H54 (cell line): Measurements from ENCODE around the gene ZDHHC1.

ENCODE experiments used
- DNase-seq: peaks from one replicate; pipeline ENCODE4 v3.0.0; 2011; ENCODE audit warnings: low spot score, mixed read lengths; ENCODE audit not compliant: insufficient read length
- FAIRE-seq: peaks from 3 replicates; lab custom pipeline; 2011; peaks lifted over from hg19 to GRCh38; lab: Jason Lieb, UNC
- POLR2A ChIP-seq: IDR thresholded peaks from 2 replicates; pipeline ENCODE4 v1.6.1; 2011; ENCODE audit warnings: low read depth, mild to moderate bottlenecking, low read length

ZDHHC1 gene

DNA sequence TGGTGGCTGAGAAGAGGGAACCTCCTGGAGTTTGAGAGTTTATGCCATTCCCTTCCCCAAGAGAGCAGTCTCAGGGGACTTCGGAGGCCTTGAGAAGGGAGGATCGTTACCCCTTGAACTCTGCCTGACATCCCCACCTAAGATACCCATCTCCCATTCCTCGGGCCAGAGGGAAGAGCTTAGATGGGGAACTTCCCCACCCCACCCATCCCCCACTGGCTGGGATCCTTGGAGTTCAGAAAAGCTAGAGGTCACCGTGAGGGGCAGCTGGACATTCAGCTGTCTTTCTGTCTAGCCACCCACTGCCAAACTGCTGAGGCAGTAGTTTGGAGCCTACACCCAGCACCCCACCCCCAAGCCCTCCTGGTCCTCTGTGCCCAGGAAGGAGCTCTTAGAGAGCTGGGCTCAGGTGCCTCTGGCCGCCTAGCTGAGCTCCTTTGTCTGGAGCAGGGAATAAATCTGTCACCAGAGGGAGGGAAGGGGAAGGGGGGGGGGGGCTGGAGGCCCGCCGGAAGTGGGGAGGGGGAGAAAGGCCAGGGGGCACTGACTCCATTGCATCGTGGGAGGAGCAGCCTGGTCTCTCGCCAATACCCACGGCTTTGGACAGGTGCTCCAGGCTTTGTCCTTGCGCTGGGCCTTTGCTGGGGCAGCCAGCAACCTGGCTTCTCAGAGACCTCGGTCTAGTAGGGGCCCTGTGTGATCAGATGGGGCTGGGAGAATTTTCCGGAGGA lies 15.7 kb upstream of the ZDHHC1 start:
- no peak for FAIRE-seq
- TF ChIP-seq POLR2A, result no peak
- no peak for DNase-seq

DNA sequence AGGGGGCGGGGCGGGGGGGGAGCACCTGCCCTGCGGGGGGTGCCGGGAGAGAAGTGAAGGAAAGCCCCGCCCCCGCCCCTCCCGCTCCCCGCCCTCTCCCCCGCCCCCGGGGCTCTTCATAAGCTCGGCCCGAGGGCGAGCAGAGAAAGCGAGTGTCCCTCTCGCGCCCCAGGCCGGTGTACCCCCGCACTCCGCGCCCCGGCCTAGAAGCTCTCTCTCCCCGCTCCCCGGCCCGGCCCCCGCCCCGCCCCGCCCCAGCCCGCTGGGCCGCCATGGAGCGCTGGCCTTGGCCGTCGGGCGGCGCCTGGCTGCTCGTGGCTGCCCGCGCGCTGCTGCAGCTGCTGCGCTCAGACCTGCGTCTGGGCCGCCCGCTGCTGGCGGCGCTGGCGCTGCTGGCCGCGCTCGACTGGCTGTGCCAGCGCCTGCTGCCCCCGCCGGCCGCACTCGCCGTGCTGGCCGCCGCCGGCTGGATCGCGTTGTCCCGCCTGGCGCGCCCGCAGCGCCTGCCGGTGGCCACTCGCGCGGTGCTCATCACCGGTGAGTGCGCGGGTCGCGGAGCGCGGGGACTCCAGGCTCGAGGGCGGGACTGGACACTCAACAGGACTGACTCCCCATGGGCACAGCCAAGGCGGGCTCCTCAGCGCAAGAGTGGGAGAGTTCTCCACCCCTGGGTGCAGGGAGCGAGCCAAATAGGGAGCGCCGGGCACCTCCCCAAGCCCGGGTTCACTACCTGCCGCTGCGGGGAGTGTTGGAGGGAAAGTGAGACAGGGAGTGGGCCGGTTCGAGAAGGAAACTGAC lies 14.9 kb upstream of the ZDHHC1 start, which contains the start of gene HSD11B2:
Gene HSD11B2, plus strand, starts transcription at position 145 of the 798 bp plus-strand sequence. Its CDS starts 128 bp downstream, at position 273.
- no peak for TF ChIP-seq POLR2A
- no peak for FAIRE-seq

DNA sequence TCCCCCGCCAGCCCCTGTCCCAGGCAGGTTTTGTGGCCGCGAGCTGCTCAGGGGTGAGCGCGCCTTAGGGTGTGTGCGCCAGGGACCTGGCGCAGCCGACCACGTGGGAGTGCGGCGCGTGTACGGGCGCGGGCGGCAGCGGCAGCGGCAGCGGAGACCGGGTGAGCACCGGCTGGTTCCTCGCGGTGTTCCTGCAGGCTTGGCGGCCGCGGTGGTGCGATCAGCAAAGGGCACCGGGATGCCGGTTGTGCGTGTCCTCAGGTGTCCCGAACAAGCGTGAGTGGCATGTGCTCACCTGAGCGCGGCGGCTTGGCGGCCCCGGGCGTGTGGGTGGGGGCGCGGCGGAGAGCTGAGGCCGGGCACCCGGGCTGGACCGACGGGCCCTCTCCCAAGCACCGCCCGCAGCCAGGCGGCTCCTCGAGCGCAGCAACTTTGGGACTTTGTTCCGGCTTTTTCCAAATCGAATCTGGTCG lies 14.3 kb upstream of the ZDHHC1 start:
- TF ChIP-seq POLR2A, result no peak
- FAIRE-seq (no peak), DNase-seq (no peak)

More for the DNA sequence above, 14.9 kb upstream of the ZDHHC1 start, which contains the start of gene HSD11B2:
- DNase-seq, result peak; percentile 52

GRCh38 chr16:67429799-67430503 lies 13.7 kb upstream of the ZDHHC1 start:
- DNase-seq, result no peak
- FAIRE-seq, result no peak
- TF ChIP-seq POLR2A, result no peak

- FAIRE-seq, result no peak
- no peak for DNase-seq
- TF ChIP-seq POLR2A, result no peak
Observed at GRCh38 chr16:67429053-67429798, 12.9 kb upstream of the ZDHHC1 start.

GRCh38 chr16:67428146-67428731 lies 12.0 kb upstream of the ZDHHC1 start:
- no peak for FAIRE-seq
- TF ChIP-seq POLR2A, result no peak
- peak; percentile 72 for DNase-seq

DNA sequence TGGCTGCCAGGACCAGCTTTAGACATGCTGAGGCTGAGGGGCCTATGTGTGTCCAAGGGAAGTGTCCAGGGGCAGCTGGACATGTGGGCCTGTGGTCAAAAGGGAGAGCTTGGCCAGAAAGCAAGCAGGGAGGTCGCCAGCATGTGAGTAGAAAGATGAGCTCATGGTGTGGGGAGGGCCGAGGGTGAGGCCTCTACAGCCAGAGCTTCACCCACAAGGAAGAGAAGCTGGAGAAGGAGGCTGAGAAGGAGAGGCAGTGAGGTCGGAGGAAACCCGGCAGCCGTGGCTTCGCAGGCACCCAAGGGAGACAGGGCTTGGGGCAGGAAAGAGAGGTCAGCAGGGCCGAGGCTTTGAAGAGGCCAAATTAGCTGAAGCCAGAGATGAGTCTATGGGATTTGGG lies 10.7 kb upstream of the ZDHHC1 start:
- no peak for FAIRE-seq
- no peak for TF ChIP-seq POLR2A
- no peak for DNase-seq

DNA sequence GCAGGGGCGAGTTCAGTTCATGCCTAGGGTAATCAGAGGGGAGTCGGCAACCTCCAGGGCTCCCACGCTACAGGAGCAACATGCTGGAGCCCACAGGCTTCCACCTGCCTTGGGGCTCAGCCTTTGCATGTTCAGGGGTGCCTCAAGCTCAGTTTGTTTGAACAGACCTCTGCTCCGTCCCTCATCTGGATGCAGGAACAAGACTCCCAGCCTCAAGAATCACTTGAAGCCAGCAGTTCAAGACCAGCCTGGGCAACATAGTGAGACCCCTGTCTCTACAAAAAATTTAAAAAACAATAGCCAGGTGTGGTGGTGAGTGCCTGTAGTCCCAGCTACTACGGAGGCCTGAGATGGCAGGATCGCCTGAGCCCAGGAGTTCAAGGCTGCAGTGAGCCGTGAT lies 9.7 kb upstream of the ZDHHC1 start:
- DNase-seq (no peak), FAIRE-seq (no peak)
- no peak for TF ChIP-seq POLR2A

- TF ChIP-seq POLR2A, result no peak
- DNase-seq, result no peak
- no peak for FAIRE-seq
Observed at GRCh38 chr16:67425580-67425979, 9.3 kb upstream of the ZDHHC1 start.

GRCh38 chr16:67425061-67425460 lies 8.8 kb upstream of the ZDHHC1 start:
- DNase-seq (no peak), FAIRE-seq (no peak)
- TF ChIP-seq POLR2A, result no peak

DNA sequence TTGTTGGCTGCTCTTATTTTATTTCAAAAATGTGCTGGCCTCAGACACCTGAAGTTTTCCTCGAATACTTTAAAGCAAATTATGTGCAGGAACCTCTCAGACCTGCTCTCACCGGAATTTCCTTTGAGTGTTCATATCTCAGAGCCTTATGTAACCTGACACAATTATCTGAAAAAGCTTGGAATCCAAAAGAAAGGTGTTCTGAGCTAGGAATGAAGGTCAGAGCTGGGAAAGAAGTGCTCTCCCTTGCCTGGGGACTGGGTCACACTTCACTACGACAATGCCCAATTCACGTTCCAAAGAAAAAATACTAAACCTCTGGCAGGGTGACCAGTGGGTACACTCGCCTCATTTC lies 8.0 kb upstream of the ZDHHC1 start:
- TF ChIP-seq POLR2A, result no peak
- DNase-seq (no peak), FAIRE-seq (no peak)

- no peak for TF ChIP-seq POLR2A
- FAIRE-seq (no peak), DNase-seq (no peak)
Observed at GRCh38 chr16:67423611-67424260, 7.5 kb upstream of the ZDHHC1 start.
